Fibroblast of skin of right quadriceps (primary cell): ENCODE results near the gene DEPDC4.
A peak's percentile ranks its signal among the peaks of the same experiment; 100 is the strongest.
"Not testable (repeated sequence)": the region's sequence is repeated elsewhere in the genome, so short reads cannot be mapped to it uniquely, and the experiment has no call there.

Experiments used
- DNase-seq: peaks from one replicate; pipeline ENCODE4 v3.0.0-alpha.2; 2013

Gene DEPDC4

DNA sequence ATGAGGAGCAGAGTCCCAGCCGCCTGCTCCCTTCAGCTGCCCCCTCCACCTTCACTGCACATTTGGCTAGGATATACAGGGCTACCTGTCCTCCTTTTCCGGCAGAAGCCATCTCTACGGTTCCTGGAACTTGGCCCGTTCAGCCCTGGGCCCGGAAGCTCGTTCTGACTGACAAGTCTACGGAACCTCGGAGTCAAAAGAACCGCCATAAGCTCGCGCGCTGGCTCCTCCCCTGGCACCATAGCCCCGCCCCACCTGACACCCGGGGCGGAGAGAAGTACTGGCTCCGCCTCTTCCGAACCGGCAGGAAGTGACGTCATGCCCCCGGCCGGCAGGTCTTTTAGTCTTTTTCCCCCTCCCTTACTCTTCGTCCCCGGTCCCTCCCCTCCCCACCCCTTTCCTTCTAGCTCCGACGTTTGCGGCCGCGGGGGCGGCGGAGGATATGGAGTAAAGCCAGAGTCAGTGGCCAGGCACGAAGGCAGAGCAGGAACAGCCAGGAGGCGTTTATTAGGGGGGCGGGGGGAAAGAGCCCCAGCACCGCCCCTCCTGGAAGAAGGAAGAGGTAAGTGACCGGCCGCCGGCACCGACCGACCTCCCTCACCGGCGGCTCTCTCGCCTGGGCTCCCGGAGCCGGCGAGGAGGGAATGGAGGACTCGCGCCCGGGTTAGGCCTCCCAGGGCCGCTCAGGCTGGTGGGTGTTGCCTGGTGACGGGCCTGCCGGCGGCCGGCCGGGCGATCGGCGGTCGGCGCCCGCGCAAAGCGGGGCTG, at the start of gene DEPDC4, which contains the start of gene SCYL2:
Gene DEPDC4, minus strand, starts transcription at position 245 of the 768 bp plus-strand sequence. Its CDS starts 3 bp downstream, at position 242.
Gene SCYL2, plus strand, starts transcription at position 343 of the 768 bp plus-strand sequence. CDS start 15,794 bp downstream, outside the sequence.
- DNase-seq: peak; percentile 98

DNA sequence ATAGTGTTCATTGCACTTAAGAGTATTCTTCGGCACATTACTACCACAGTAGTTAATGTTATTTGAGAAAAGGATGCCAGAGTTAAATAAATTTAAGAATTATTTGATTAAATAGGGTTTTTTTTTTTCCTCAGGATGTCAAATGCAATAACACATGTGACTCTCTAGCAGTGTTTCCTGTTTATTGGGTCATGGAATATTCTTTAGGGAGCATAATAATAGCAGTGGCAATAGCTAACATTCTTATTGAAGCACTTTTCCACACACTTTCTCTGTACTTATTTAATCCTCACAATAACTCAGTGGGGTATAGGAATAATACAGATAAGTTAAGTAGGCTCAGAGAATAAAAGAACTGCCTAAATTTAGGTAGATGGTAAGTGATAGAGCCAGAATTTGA, 44.4 kb upstream of the DEPDC4 start:
- DNase-seq: no peak

DNA sequence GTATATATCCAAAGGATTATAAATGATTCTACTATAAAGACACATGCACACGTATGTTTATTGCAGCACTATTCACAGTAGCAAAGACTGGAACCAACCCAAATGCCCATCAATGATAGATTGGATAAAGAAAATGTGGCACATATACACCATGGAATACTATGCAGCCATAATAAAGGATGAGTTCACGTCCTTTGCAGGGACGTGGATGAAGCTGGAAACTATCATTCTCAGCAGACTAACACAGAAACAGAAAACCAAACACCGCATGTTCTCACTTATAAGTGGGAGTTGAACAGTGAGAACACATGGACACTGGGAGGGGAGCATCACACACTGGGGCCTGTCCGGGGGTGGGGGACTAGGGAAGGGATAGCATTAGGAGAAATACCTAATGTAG, 41.3 kb upstream of the DEPDC4 start:
- DNase-seq: not testable (repeated sequence)

DNA sequence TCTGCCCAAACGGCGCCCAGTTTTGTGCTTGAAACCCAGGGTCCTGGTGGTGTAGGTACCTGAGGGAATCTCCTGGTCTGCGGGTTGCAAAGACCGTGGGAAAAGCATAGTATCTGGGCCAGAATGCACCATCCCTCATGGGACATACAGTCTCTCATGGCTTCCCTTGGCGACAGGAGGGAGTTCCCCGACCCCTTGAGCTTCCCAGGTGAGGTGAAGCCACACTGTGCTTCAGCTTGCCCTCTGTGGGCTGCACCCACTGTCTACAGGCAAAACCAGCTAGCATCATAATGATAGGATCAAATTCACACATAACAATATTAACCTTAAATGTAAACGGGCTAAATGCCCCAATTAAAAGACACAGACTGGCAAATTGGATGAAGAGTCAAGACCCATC, 37.5 kb upstream of the DEPDC4 start:
- DNase-seq: not testable (repeated sequence)

DNA sequence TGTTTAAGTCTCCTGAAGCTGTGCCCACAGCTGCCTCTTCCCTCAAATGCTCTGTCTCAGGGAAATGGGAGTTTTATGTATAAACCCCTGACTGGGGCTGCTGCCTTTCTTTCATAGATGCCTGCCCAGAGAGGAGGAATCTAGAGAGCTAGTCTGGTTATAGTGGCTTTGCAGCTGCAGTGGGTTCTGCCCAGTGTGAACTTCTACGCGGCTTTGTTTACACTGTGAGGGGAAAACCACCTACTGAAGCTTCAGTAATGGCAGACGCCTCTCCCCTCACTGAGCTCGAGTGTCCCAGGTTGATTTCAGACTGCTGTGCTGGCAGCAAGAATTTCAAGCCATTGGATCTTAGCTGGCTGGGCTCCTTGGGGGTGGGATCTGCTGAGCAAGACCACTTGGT, 37.0 kb upstream of the DEPDC4 start:
- DNase-seq: no peak

DNA sequence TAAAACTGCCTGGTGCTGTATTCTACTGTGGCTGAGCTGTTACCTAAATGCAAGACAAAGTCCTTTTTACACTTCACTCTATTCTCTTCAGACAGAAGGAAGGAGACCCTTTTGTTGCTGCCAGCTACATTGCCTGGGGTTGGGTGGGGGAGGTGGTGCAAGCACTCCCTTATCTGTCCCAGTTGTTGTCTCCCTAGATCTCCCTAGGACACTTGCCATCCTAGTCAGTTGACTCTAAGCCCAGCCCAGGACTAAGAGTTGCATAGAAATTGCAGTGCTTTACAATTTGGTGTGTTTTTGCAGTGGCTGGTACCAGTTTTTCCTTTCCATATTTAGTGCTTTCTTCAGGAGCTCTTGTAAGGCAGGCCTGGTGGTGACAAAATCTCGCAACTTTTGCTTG, 35.2 kb upstream of the DEPDC4 start:
- no peak for DNase-seq

DNA sequence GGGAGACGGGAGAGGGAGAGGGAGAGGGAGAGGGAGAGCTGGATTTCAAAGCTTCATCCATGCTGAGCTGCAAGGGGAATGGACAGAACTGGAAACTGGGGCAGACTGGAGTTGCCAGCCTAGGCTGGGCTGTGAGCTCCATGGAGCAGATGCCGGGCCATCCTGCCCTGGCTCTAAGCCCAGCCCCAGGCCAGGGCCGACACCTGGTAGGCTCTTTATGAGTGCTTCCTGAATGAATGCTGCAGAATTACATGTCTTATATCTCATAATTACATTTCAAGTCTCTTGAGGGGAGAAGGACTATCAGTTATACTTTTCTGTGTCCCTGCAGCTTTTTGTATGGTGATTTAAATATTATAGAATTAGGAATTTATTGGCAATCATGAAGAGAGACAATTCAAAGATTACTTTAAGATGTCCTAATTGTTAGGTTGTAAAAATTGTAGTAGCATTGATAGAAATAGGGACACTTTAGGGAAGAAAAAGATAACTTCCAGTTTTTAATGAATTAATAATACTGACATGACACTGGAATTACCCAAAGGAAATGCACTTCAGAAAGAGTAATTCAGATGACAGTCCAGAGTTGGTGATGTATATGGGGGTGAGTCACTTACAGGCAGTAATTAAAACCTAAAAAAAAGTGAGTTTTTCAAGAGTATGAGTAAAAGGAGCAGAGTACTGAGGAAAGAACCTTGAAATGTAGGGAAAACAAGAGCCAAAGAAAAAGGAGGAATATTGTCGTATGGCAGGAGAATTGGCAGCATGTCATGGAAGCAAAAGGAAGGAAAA, 29.1 kb upstream of the DEPDC4 start:
- peak; percentile 43 for DNase-seq

DNA sequence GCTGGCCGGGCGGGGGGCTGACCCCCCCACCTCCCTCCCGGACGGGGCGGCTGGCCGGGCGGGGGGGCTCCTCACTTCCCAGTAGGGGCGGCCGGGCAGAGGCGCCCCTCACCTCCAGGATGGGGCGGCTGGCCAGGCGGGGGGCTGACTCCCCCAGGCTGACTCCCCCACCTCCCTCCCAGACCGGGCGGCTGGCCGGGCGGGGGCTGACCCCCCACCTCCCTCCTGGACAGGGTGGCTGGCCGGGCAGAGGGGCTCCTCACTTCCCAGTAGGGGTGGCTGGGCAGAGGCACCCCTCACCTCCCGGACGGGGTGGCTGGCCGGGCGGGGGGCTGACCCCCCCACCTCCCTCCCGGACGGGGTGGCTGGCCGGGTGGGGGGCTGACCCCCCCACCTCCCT, 27.5 kb upstream of the DEPDC4 start:
- not testable (repeated sequence) for DNase-seq

DNA sequence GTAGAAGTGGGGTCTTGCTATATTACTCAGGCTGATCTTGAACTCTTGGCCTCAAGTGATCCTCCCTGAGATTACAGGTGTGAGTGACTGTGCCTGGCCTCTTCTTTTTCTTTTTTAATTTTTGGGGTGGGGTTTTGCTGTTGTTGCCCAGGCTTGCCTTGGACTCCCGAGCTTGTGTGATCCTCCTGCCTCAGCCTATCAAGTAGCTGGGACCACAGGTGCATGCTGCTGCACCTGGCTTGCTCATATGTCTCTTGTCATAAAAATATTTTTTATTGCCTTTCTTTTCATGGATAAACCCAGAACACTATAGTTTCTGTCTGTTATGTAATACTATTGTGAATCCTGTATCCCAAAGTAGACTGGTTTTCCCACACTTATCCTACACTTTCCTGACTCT, 26.1 kb upstream of the DEPDC4 start:
- no peak for DNase-seq

DNA sequence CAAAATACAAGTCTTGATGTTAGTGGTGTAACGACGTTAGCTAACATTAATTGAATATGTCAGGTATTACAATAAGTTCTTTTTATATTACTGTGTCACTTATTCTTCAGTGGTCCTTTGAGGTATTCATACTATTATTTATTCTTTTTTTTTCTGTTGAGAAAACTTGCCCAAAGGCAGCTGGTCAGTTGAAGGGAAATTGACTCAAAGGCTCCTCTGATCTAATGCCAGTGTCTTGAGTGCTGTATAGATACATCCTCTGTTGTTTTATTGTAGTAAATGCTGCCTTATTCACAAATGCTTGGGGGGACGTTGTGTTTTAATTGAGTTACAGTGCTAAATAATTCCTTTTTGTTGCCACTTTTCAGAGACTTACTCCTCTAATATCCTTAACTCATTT, 23.1 kb upstream of the DEPDC4 start:
- DNase-seq: no peak

DNA sequence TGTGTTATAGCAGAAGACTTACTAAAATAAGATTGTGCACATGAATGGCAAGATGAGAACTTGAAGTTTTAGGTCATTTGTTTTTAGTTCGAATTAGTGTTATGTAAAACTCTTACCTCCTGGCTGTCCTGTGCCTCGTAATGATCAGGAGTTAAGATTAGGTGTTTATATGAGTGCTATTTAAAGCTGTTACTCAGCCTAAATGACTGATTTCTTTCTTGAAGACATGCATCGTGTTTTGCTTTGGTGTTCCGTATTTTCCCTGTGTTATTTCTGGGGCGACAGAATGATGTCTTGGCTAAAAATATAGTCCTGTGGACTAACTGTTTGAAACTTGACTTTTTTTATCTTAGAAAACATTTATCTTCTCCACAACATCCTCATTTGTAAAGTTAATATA, 22.2 kb upstream of the DEPDC4 start:
- DNase-seq: no peak

DNA sequence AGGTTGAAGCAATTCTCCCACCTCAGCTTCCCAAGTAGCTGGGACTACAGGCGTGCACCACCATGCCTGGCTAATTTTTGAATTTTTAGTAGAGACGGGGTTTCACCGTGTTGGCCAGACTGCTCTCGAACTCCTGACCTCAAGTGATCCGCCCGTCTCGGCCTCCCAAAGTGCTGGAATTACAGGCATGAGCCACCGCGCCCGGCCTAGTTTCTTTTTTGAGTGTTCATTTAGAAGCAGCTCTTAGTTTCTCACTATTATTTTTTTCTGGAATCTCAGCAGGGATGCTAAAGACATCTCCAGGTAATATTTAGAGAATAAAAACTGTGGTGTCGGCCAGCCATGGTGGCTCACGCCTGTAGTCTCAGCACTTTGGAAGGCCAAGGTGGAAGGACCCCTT, 17.7 kb upstream of the DEPDC4 start:
- DNase-seq: not testable (repeated sequence)

DNA sequence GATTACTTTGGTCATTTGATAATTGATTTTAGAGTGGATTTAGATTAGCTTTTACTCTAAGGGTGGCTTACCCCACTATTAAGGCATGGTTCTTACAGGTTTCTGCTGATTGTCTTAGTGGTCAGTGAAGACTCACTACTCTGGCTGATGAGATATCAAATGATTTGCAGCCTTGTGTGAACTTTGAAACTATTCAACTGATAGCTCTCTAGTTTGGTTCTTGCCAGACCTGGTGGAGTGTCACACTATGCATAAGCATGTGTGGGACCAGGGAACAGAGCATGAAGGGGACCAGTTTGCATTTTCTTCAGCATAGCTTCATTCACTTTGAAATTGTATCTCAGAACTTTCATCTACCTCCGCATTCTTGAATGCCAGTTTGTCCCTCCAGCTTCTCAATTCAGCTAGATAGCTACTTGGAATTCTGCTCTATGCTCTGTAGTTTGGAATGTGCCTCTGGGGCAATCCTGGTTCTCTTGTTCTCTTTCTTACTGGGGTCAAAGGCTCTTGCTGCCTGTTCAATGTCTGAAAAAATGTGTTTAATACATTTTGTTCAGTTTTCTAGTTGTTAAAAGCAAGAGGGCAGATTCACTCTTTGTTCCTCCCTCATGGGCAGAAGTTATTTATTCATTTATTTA, 12.8 kb upstream of the DEPDC4 start:
- no peak for DNase-seq

DNA sequence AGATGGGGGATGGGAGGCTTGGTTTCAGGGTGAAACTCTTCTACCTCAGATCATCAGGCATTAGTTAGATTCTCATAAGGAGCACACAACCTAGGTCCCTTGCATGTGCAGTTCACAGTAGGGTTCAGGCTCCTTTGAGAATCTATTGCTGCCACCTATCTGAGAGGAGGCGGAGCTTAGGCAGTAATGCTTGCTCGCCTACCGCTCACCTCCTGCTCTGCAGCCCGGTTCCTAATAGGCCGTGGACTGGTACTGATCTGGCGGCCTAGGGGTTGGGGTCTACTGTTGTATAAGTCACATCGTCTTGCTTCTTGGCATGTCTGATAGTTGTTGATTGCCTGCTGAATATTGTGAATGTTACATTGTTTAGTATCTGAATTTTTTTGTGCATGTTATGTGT, 12.3 kb upstream of the DEPDC4 start:
- DNase-seq: no peak

DNA sequence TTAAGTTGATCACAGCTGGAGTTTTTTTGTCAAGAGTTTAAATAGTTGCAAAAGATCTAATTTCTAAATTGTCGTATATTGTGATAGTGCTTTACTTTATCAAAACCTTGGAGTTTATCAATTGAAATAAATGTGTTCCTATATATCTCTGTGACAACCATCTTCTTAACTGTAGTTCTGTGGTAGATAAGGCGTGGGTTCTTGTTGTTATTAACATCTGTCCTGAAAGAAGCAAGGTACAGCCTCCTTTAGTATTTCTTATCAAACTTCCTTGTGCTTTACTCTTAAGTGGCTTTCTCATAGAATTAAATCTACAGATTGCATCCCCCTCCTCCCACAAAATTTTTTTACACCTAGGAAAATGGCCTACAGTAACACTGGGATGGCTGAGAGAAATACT, 7.4 kb upstream of the DEPDC4 start:
- no peak for DNase-seq

DNA sequence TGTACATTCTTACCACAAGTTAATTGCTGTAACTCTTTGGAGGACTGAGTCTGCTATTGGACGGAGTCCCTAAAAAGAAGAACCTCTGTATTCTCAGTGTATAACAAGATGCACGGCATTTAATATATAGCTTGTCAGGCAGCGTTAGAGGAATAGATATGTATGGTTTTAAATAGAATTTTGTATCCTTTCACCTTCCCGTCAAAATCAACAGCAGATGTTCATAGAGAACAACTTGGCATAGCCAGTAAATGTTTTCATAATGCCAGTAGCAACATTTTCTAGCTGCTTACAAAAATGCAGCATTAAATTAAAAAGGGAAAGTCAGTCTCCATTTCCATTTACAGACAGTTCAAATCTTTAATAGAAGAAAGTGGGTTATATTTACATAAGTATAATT, 6.9 kb upstream of the DEPDC4 start:
- no peak for DNase-seq

DNA sequence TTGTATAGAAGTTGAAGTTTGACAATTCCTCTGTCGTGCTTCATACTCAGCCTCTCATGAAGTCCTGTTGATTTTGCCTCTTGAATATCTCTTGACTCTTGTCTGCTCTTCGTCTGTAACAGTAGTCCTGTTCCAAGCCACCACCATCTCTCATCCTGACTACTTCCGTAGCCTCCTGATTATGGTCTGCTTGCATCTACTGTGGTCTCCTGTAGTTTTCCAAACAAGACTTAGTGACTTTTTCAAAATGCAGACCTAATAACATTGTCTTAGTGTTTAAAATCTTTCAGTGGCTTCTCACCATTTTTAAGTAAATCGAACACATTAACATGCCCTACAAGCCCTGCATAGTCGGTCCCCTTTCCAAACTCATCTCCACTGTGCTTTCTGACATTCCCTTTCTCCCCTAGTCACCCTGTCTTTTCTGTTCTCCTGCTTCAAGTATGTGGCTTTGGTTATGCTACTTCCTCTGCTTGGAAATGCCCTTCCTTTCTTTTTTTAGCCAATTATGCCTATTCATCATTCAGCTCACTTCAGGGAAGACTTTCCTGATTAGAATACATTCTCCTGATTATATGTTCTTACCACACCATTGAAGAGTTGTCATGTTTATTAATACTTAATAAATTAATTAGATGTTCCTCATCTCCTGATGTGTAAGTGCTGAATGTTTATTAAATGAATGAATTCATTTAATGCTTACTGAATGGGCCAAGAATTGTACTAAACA, 2.1 kb upstream of the DEPDC4 start:
- peak; percentile 1 for DNase-seq

DNA sequence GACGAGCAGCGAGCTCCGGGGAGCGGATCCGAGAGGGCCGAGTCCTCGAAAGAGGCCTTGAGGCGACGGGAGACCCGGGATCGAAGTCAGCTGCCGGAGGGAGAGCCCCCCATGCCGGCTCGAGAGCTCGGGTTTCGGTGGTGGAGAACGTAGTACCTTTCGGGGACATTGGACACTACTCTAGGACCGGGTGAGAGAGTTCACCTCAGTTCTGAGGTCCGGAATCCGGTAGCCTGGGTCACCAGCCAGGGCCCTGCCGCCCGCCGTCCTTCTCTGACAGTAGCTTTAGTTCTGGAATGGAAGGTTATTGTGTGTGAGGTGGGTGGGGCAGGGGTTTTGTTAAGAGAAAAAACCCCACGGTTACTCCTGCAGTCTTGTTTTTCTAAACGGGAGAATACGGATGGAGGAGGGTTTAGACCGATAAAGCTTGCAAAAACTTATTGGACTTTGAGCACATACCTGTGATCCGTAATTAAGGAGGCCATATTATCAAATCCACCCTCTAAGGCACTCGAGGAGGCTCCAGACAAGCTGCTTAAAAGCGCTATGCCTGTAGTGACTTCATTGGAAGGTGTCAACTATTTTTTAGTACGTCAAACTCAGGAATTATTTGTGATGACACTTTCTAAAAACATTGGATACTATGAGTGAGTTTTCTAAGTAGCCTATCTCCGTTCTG, 863 bp upstream of the DEPDC4 start:
- DNase-seq: peak; percentile 26

DNA sequence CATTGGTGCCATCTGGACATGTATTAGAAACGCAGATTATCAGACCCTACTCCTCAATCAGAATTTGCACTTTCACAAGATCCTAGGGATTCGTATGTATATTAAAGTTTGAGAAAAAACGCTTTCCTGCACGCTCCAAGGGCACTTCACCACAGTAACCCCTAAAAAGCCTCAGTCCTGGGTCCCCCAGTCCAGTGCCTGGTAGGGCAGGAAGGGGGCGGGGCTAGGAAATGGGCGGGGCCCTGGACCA, 369 bp downstream of the DEPDC4 start:
- no peak for DNase-seq

DNA sequence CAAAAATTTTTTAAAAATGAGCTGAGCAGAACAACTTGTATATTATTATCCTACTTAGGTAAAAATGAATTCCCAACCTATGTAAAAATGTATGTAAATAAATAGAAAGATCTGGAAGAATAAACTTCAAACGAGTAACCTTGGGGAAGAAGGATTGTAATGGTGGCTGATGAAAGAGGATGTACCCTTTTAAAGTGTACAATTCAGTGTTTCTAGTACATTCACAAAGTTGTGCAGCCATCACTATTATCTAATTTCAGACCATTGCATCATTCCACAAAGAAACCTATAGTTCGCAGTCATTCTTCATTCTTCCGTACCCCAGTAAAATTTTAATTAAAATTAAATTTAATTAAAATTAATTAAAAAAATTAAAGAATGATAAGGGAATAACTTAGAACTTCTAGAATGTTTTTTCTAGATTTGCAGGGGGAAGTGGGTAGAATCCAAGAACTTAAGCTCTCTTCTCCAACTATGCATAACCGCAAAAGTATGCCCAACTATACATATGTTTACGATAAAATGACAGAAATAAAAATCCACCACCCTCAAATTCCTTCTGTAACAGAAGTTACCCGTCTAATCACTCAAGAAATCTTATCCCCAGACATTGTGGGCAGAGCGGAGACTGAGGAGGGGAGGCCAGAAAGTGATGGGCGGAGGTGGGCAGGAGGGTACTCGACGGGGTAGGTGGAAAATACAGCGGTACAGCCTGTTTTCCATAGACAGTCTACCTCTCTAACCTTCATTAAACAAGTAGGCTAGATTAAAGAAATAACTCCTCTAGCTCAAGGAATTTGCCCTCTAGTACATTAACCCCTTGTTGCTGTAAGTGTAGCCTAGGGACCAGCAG, 921 bp downstream of the DEPDC4 start:
- peak; percentile 51 for DNase-seq

DNA sequence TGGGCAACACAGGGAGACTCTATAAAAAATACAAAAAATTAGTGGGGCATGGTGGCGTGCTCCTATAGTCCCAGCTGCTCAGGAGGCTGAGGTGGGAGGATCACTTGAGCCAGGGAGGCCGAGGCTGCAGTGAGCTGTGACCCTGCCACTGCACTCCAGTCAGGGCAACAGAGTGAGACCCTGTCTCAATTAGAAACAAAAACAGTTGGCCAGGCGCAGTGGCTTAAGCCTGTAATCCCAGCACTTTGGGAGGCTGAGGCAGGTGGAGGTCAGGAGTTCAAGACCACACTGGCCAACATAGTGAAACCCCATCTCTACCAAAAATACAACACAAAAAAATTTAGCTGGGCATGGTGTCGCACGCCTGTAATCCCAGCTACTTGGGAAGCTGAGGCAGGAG, 1.8 kb downstream of the DEPDC4 start:
- DNase-seq: not testable (repeated sequence)

DNA sequence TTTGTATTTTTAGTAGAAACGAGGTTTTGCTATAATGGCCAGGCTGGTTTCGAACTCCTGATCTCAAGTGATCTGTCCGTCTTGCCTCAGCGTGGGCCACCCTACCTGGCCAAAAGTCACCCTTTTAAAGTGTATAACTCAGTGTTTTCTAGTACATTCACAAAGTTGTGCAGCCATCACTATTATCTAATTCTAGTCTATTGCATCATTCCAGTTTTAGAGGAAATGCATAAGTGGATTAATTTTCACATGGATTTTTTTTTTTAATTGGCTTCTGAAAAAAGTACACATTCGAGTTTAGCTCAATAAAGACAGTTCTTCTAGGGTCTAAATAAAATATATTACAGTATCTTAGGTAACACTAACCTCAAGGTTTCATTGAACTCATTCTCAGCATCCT, 3.7 kb downstream of the DEPDC4 start:
- DNase-seq: no peak
